Measurements from ENCODE around the gene PCDHA4. TPM values are rescaled to one million over a fixed set of nuclear protein-coding genes. Genes with fewer than 3 reads are reported as not detected.
A peak's percentile ranks its signal among the peaks of the same experiment; 100 is the strongest.

The PCDHA4 gene
- polyA plus RNA-seq, 2 of the 4 experiments (the other 2 are of a cell fraction), result 1.9 to 3.3 TPM

GRCh38 chr5:140808889-140809291 lies 2.0 kb downstream of the PCDHA4 start:
- Histone ChIP-seq H3K4me3 (no peak overlapping the region), H3K4me1 (no peaks in the 10 kb centered on the region), H3K4me2 (no peak overlapping the region), H3K27ac (no peak overlapping the region), H3K9me3 (no peaks in the 10 kb centered on the region)
- POLR2A ChIA-PET, result no interaction called here
- TF ChIP-seq EHMT2 (IDR thresholded peaks at IDR 0.05; ENCODE audit: low read depth) (no peak), PHF8 (IDR thresholded peaks at IDR 0.05; ENCODE audit: borderline replicate concordance, low read depth) (no peak), POLR2AphosphoS2 (conservative IDR thresholded peaks at IDR 0.05; ENCODE audit: low read length) (no peak), ZNF302 (CRISPR knock-in tag; IDR thresholded peaks at IDR 0.05) (no peak), CTCF (IDR thresholded peaks at IDR 0.05) (no peak), MAZ (IDR thresholded peaks at IDR 0.05; ENCODE audit: borderline replicate concordance, low read depth, low read length) (no peak), ZFP36 (IDR thresholded peaks at IDR 0.05; ENCODE audit: borderline replicate concordance, partially characterized antibody) (no peak), MAX (IDR thresholded peaks at IDR 0.05) (no peak), HES2 (IDR thresholded peaks at IDR 0.05) (no peak), CBX8 (IDR thresholded peaks at IDR 0.05) (no peak), JUN (IDR thresholded peaks at IDR 0.05) (no peak), HDAC2 (IDR thresholded peaks at IDR 0.05) (no peak), POLR2A (IDR thresholded peaks at IDR 0.05; ENCODE audit: low read length) (no peak), CEBPB (IDR thresholded peaks at IDR 0.05) (no peak), HOXB13 (CRISPR knock-in tag; IDR thresholded peaks at IDR 0.05; ENCODE audit: low read depth) (no peak), CHD2 (IDR thresholded peaks at IDR 0.05; ENCODE audit: low read length, partially characterized antibody) (no peak)
- 91% methylated on average over 32 of the region's 43 CpGs for WGBS (ENCODE audit: missing lambda C conversion rate)
- ATAC-seq (no peak), DNase-seq (ENCODE audit: low read depth in 1 of 2, low spot score in 1 of 2) (no peak), FAIRE-seq (no peak)
- CTCF ChIA-PET, result interaction anchor here (1.2 to 6.5 kb wide), 7 partner anchors 8 to 232 kb away, joined by 3 to 74 read pairs (median 14); partner anchors contain the start of genes PCDHA5 and PCDHAC1

DNA sequence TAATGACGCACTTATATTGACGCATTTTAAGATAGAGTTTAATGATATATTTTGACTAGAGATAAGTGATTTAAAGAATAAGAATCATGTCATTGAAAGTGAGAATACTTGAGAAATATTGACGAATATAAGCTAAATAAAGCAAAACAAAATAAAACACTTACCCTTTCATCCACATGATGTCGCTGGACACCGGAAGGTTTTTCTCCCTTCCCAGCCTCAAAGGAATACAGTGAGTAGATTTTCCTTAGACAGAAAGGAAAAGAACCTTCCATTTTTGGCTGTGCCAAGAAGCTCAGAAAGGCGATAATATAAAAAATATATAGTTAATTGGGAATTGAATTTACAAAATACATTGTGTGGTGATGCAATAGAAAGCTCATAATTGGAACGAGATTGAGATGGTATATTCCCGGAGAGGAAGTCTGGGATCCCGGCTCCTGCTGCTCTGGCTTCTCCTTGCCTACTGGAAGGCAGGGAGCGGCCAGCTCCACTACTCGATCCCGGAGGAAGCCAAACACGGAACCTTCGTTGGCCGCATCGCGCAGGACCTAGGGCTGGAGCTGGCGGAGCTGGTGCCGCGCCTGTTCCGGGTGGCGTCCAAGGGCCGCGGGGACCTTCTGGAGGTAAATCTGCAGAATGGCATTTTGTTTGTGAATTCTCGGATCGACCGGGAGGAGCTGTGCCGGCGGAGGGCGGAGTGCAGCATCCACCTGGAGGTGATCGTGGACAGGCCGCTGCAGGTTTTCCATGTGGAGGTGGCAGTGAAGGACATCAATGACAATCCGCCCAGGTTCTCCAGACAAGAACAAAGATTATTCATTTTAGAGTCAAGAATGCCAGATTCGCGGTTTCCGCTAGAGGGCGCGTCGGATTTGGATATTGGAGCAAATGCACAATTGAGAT lies 14.8 kb downstream of the PCDHA4 start, which contains the start of gene PCDHA5:
PCDHA5 (plus strand) TSS at position 239 of the 906 bp plus-strand sequence.
- Histone ChIP-seq H3K4me2 (peak within 1 kb of the TSS; percentile 70), H3K4me1 (no peaks in the 10 kb centered on the region), H3K27ac (peak within 1 kb of the TSS; percentile 53 to 74), H3K9me3 (no peaks in the 10 kb centered on the region), H3K4me3 (peak within 1 kb of the TSS; percentile 57)
- FAIRE-seq, result peak; percentile 85
- peak; percentile 69 to 73 for DNase-seq (ENCODE audit: low read depth in 1 of 2, low spot score in 1 of 2)
- 16% methylated on average over 39 of the region's 39 CpGs for WGBS (ENCODE audit: missing lambda C conversion rate)
- POLR2A ChIA-PET, result interaction anchor here (1.2 to 1.8 kb wide), 2 partner anchors 105 to 219 kb away, joined by 5 to 17 read pairs; partner anchors contain the start of gene PCDHAC1
- peak; percentile 85 to 92 for ATAC-seq
- CTCF ChIA-PET, result interaction anchor here (0.6 to 4.8 kb wide), 44 partner anchors 12 to 593 kb away, joined by 3 to 74 read pairs (median 4); partner anchors contain the start of genes PCDHA12, PCDHA2, PCDHA3 and PCDHA4
- TF ChIP-seq CHD4 (IDR thresholded peaks at IDR 0.05; ENCODE audit: borderline replicate concordance), result no peak
- no peak for TF ChIP-seq CHD2 (IDR thresholded peaks at IDR 0.05; ENCODE audit: low read length, partially characterized antibody)
- TF ChIP-seq NPAS2 (CRISPR knock-in tag; IDR thresholded peaks at IDR 0.05; ENCODE audit: borderline replicate concordance), result no peak
- TF ChIP-seq, protein P1, sequence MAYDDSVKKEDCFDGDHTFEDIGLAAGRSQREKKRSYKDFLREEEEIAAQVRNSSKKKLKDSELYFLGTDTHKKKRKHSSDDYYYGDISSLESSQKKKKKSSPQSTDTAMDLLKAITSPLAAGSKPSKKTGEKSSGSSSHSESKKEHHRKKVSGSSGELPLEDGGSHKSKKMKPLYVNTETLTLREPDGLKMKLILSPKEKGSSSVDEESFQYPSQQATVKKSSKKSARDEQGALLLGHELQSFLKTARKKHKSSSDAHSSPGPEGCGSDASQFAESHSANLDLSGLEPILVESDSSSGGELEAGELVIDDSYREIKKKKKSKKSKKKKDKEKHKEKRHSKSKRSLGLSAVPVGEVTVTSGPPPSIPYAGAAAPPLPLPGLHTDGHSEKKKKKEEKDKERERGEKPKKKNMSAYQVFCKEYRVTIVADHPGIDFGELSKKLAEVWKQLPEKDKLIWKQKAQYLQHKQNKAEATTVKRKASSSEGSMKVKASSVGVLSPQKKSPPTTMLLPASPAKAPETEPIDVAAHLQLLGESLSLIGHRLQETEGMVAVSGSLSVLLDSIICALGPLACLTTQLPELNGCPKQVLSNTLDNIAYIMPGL (CRISPR knock-in tag; IDR thresholded peaks at IDR 0.05; ENCODE audit: borderline replicate concordance), result no peak
- TF ChIP-seq USF2 (IDR thresholded peaks at IDR 0.05), result no peak
- TF ChIP-seq HOXA7 (CRISPR knock-in tag; IDR thresholded peaks at IDR 0.05), result no peak
- TF ChIP-seq FOXS1 (CRISPR knock-in tag; IDR thresholded peaks at IDR 0.05), result no peak
- no peak for TF ChIP-seq ELK1 (IDR thresholded peaks at IDR 0.05; ENCODE audit: low read depth, low read length)
- TF ChIP-seq POLR2AphosphoS2 (conservative IDR thresholded peaks at IDR 0.05; ENCODE audit: low read length), result no peak
- TF ChIP-seq ZFP36 (IDR thresholded peaks at IDR 0.05; ENCODE audit: borderline replicate concordance, partially characterized antibody), result no peak
- TF ChIP-seq EHF (CRISPR knock-in tag; IDR thresholded peaks at IDR 0.05), result no peak
- TF ChIP-seq SMC3 (IDR thresholded peaks at IDR 0.05), result peak; percentile 41; the same call in 1 of the 3 replicates
- TF ChIP-seq JUN (IDR thresholded peaks at IDR 0.05), result no peak
- TF ChIP-seq MYC (IDR thresholded peaks at IDR 0.05; ENCODE audit: borderline replicate concordance, low read length), result no peak
- TF ChIP-seq NR3C1 (IDR thresholded peaks at IDR 0.05), result no peak
- peak; percentile 63 for TF ChIP-seq CTCF (IDR thresholded peaks at IDR 0.05)
- TF ChIP-seq EHMT2 (IDR thresholded peaks at IDR 0.05; ENCODE audit: low read depth), result no peak
